BLaER1 (cell line): ENCODE data around the gene SERPINB2.

Experiments
- H3K27ac ChIP-seq: shearing (Covaris generic); formaldehyde crosslinking; 2 replicates; pipeline ENCODE4 v1.8.1; 2022
- H3K27me3 ChIP-seq: shearing (Covaris generic); formaldehyde crosslinking; 2 replicates; pipeline ENCODE4 v1.8.1; 2022
- H3K36me3 ChIP-seq: shearing (Covaris generic); formaldehyde crosslinking; 2 replicates; pipeline ENCODE4 v1.8.1; 2022
- H3K4me1 ChIP-seq: shearing (Covaris generic); formaldehyde crosslinking; 2 replicates; pipeline ENCODE4 v1.8.1; 2022
- H3K4me2 ChIP-seq: shearing (Covaris generic); formaldehyde crosslinking; 2 replicates; pipeline ENCODE4 v1.8.1; 2022
- H3K4me3 ChIP-seq: shearing (Covaris generic); formaldehyde crosslinking; 2 replicates; pipeline ENCODE4 v1.8.1; 2022
- H3K9ac ChIP-seq: shearing (Covaris generic); formaldehyde crosslinking; 2 replicates; pipeline ENCODE4 v1.8.1; 2022
- H3K9me3 ChIP-seq: shearing (Covaris generic); formaldehyde crosslinking; 2 replicates; pipeline ENCODE4 v1.8.1; 2022
- H4K20me1 ChIP-seq: shearing (Covaris generic); formaldehyde crosslinking; 2 replicates; pipeline ENCODE4 v1.8.1; 2022
- Cebpa-rat ChIP-seq: shearing (Covaris generic); IDR thresholded peaks from 2 replicates; pipeline ENCODE4 v1.8.1; 2022

Gene SERPINB2

GRCh38 chr18:63951302-63951705 is 63.8 kb downstream of the SERPINB2 start:
- Histone ChIP-seq H4K20me1 (no peaks in the 10 kb centered on the region), H3K9me3 (peaks cover 7% of the 10 kb centered on the region; the same call in 1 of the 2 replicates), H3K4me2 (no peak overlapping the region), H3K4me3 (no peak overlapping the region), H3K27me3 (no peaks in the 10 kb centered on the region), H3K27ac (no peak overlapping the region), H3K4me1 (no peaks in the 10 kb centered on the region), H3K36me3 (no peaks in the 10 kb centered on the region), H3K9ac (no peak overlapping the region)
- TF ChIP-seq Cebpa-rat = no peak
